ENCODE data around the gene MYBPC2.

GRCh38 chr19:50507376-50507775 is 74.7 kb downstream of the MYBPC2 start:
- TF ChIP-seq ZFP30 (CRISPR knock-in tag; IDR thresholded peaks at IDR 0.05) (no peak), ZNF70 (CRISPR knock-in tag; IDR thresholded peaks at IDR 0.05) (no peak), ARNTL (CRISPR knock-in tag; IDR thresholded peaks at IDR 0.05; ENCODE audit: borderline replicate concordance, low read depth) (no peak), TSHZ2 (CRISPR knock-in tag; IDR thresholded peaks at IDR 0.05) (no peak), CSDC2 (CRISPR knock-in tag; IDR thresholded peaks at IDR 0.05) (no peak), PATZ1 (CRISPR knock-in tag; IDR thresholded peaks at IDR 0.05; ENCODE audit: borderline replicate concordance) (no peak), CREB5 (CRISPR knock-in tag; IDR thresholded peaks at IDR 0.05; ENCODE audit: low read depth) (no peak), PPARA (CRISPR knock-in tag; IDR thresholded peaks at IDR 0.05; ENCODE audit: borderline replicate concordance) (no peak), BACH2 (CRISPR knock-in tag; IDR thresholded peaks at IDR 0.05; ENCODE audit: borderline replicate concordance) (no peak), POU6F1 (CRISPR knock-in tag; IDR thresholded peaks at IDR 0.05; ENCODE audit: borderline replicate concordance, low read depth) (no peak), GLIS3 (CRISPR knock-in tag; IDR thresholded peaks at IDR 0.05) (no peak), RARB (CRISPR knock-in tag; IDR thresholded peaks at IDR 0.05) (no peak), OSR1 (CRISPR knock-in tag; IDR thresholded peaks at IDR 0.05) (no peak), SNAI2 (CRISPR knock-in tag; IDR thresholded peaks at IDR 0.05) (no peak)

All from SK-N-SH treated with all-trans-retinoic acid at 6 μM for 48 hours (cell line).